ENCODE measurements around the gene ASCC1.
A peak's percentile ranks its signal among the peaks of the same experiment; 100 is the strongest.

ASCC1 gene

DNA sequence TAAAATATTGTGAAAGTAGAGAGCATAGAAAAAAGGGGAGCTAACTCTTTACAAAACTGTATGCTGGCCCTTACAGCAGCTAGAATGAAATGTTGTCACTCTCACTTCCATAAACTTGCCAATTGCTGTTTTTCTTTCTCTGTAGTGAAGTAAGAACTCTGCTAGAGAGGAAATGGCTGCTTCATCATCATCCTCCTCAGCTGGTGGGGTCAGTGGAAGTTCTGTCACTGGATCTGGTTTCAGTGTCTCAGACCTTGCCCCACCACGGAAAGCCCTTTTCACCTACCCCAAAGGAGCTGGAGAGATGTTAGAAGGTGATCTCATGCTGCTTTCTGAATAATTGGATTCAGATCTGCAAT is 7.6 kb upstream of the ASCC1 start:
- Histone ChIP-seq H3K27me3 (ENCODE audit: insufficient read depth, low read length, poor library complexity) (no peaks in the 10 kb centered on the region), H3K4me2 (ENCODE audit: insufficient read depth, low read length) (no peak overlapping the region), H3K36me3 (ENCODE audit: insufficient read depth, low read length) (peaks cover 58% of the 10 kb centered on the region), H3K27ac (ENCODE audit: low read length) (peak overlapping the region; percentile 51), H2AFZ (ENCODE audit: low read depth, low read length) (no peak overlapping the region), H4K20me1 (ENCODE audit: insufficient read depth, low read length) (no peaks in the 10 kb centered on the region), H3K79me2 (ENCODE audit: insufficient read depth, low read length) (peaks cover 82% of the 10 kb centered on the region), H3K9me3 (ENCODE audit: insufficient read depth, low read length, severe bottlenecking) (no peaks in the 10 kb centered on the region), H3K4me3 (ENCODE audit: low read depth in 1 of 2, low read length in 2 of 2) (no peak overlapping the region), H3K9ac (ENCODE audit: low read depth, low read length) (no peak overlapping the region), H3K4me1 (ENCODE audit: insufficient read depth, low read length) (peaks cover 6% of the 10 kb centered on the region)
- DNase-seq = no peak
- TF ChIP-seq EZH2 (IDR thresholded peaks at IDR 0.05; ENCODE audit: borderline replicate concordance, low read depth, low read length, severe bottlenecking) = no peak
- no peak for TF ChIP-seq CTCF (IDR thresholded peaks at IDR 0.05; ENCODE audit: borderline replicate concordance, extremely low read depth, low read length, poor library complexity, severe bottlenecking)
- ATAC-seq (ENCODE audit: insufficient read depth, low read depth) = no peak

DNA sequence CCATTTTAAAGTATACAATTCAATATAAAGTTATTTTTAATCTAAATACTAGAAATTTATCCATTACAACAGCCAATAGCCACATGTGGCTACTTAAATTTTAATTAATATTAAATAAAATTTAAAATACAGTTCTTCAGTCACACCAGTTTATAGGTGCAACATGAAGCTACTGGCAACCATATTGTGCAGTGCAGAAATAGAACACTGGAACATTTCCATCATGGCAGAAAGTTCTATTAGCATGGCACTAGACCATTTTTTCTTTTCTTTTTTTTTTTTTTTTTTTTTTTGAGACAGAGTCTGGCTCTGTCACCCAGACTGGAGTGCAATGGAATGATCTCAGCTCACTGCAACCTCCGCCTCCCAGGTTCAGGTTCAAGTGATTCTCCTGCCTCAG is 5.2 kb upstream of the ASCC1 start:
- H3K4me1 ChIP-seq (ENCODE audit: insufficient read depth, low read length) = peaks cover 28% of the 10 kb centered on the region
- H3K79me2 ChIP-seq (ENCODE audit: insufficient read depth, low read length) = peaks cover 82% of the 10 kb centered on the region
- peaks cover 44% of the 10 kb centered on the region for H3K36me3 ChIP-seq (ENCODE audit: insufficient read depth, low read length)

GRCh38 chr10:72220637-72221036 is 4.6 kb upstream of the ASCC1 start:
- no peak for ATAC-seq (ENCODE audit: insufficient read depth, low read depth)
- Histone ChIP-seq H3K4me2 (ENCODE audit: insufficient read depth, low read length) (no peak overlapping the region), H3K4me3 (ENCODE audit: low read depth in 1 of 2, low read length in 2 of 2) (no peak overlapping the region), H3K79me2 (ENCODE audit: insufficient read depth, low read length) (peaks cover 84% of the 10 kb centered on the region), H2AFZ (ENCODE audit: low read depth, low read length) (no peak overlapping the region), H3K36me3 (ENCODE audit: insufficient read depth, low read length) (peaks cover 43% of the 10 kb centered on the region), H3K27me3 (ENCODE audit: insufficient read depth, low read length, poor library complexity) (no peaks in the 10 kb centered on the region), H3K9me3 (ENCODE audit: insufficient read depth, low read length, severe bottlenecking) (no peaks in the 10 kb centered on the region), H4K20me1 (ENCODE audit: insufficient read depth, low read length) (peaks cover 8% of the 10 kb centered on the region), H3K27ac (ENCODE audit: low read length) (no peak overlapping the region), H3K9ac (ENCODE audit: low read depth, low read length) (no peak overlapping the region), H3K4me1 (ENCODE audit: insufficient read depth, low read length) (peaks cover 28% of the 10 kb centered on the region)
- DNase-seq = no peak
- no peak for TF ChIP-seq CTCF (IDR thresholded peaks at IDR 0.05; ENCODE audit: borderline replicate concordance, extremely low read depth, low read length, poor library complexity, severe bottlenecking)
- no peak for TF ChIP-seq EZH2 (IDR thresholded peaks at IDR 0.05; ENCODE audit: borderline replicate concordance, low read depth, low read length, severe bottlenecking)

More for the DNA sequence above, 5.2 kb upstream of the ASCC1 start:
- ATAC-seq (ENCODE audit: insufficient read depth, low read depth) = no peak
- H3K27me3 ChIP-seq (ENCODE audit: insufficient read depth, low read length, poor library complexity) = no peaks in the 10 kb centered on the region
- TF ChIP-seq EZH2 (IDR thresholded peaks at IDR 0.05; ENCODE audit: borderline replicate concordance, low read depth, low read length, severe bottlenecking) (no peak), CTCF (IDR thresholded peaks at IDR 0.05; ENCODE audit: borderline replicate concordance, extremely low read depth, low read length, poor library complexity, severe bottlenecking) (no peak)
- peaks cover 8% of the 10 kb centered on the region for H4K20me1 ChIP-seq (ENCODE audit: insufficient read depth, low read length)
- H2AFZ ChIP-seq (ENCODE audit: low read depth, low read length) = no peak overlapping the region
- H3K4me3 ChIP-seq (ENCODE audit: low read depth in 1 of 2, low read length in 2 of 2) = no peak overlapping the region
- no peaks in the 10 kb centered on the region for H3K9me3 ChIP-seq (ENCODE audit: insufficient read depth, low read length, severe bottlenecking)
- H3K27ac ChIP-seq (ENCODE audit: low read length) = no peak overlapping the region
- no peak for DNase-seq
- no peak overlapping the region for H3K9ac ChIP-seq (ENCODE audit: low read depth, low read length)
- no peak overlapping the region for H3K4me2 ChIP-seq (ENCODE audit: insufficient read depth, low read length)

Measured in DND-41 (cell line).